Psoas muscle (tissue), 8 donors: ENCODE results near the gene CORO2B. TPM values are rescaled to one million over a fixed set of nuclear protein-coding genes. Genes with fewer than 3 reads are reported as not detected.

Source experiments
- ATAC-seq, 4 donors: fragments of 200-7000 bp; cut with Tn5 transposase; one replicate each; pipeline ENCODE4 v1.9.1; 2020; ENCODE audit warnings: moderate library complexity in 3 of 4, mild to moderate bottlenecking in 2 of 4
- DNase-seq, 2 donors: peaks; one replicate each; pipeline ENCODE4 v3.0.0-alpha.2; 2020
- H3K27ac ChIP-seq: fragments of 200-600 bp; one replicate; pipeline ENCODE4 v1.8.0; 2022
- H3K27me3 ChIP-seq, 3 donors: fragments of 200-600 bp in 1 of 3; one replicate each; pipeline versions ENCODE4 v1.6.1 to v1.8.0; 2013 to 2022; ENCODE audit warnings: low read length in 2 of 3, mild to moderate bottlenecking in 2 of 3, moderate library complexity in 1 of 3; ENCODE audit not compliant: insufficient read depth in 3 of 3
- H3K36me3 ChIP-seq, 2 donors: fragments of 200-600 bp in 1 of 2; one replicate each; pipeline versions ENCODE4 v1.6.1 to v1.8.0; 2013 to 2022; ENCODE audit warnings: low read depth in 1 of 2, mild to moderate bottlenecking in 1 of 2, moderate library complexity in 1 of 2; ENCODE audit not compliant: insufficient read depth in 1 of 2
- H3K4me1 ChIP-seq: fragments of 200-600 bp; one replicate; pipeline ENCODE4 v1.8.0; 2022
- H3K4me3 ChIP-seq: fragments of 200-600 bp; one replicate; pipeline ENCODE4 v1.8.0; 2022; ENCODE audit warnings: mild to moderate bottlenecking
- H3K9me3 ChIP-seq: fragments of 200-600 bp; one replicate; pipeline ENCODE4 v1.8.0; 2022
- CTCF ChIP-seq: fragments of 200-600 bp; IDR thresholded peaks from one replicate; pipeline ENCODE4 v1.8.0; 2022; ENCODE audit warnings: antibody characterized with exemption
- WGBS, 3 donors: extraction: QIAGEN DNeasy Blood & Tissue Kit; methylation state at CpG; one replicate each; pipeline versions ENCODE4 v1.1.6 to v1.1.7; 2013; 5-methylcytosine and 5-hydroxymethylcytosine counted together
- intact Hi-C, 2 donors: fragments of 100-400 bp; cut with DNase I; formaldehyde crosslinking; loops; one replicate each; pipeline versions ENCODE4 v1.11.0 to v1.14.2; 2022
- polyA plus RNA-seq, 3 donors: library from polyadenylated mRNA; stranded (reverse); fragments of 200-250 nt; gene quantifications; one replicate each; pipeline ENCODE4 v1.2.3, GENCODE V29; 2013
- total RNA-seq, 4 donors: library from RNA; stranded (reverse); fragmentation: NEBNext Ultra II Directional in 2 of 4; extraction: Animal tissue kit (Norgen Biotek cat#: 25700) in 2 of 4; gene quantifications; one replicate each; pipeline versions ENCODE4 v1.2.1 to v1.2.4, GENCODE V29; 2021 to 2023
- donor health status: healthy with polysubstance abuse.
- donor health status: DM: no; HTN: no; CAD: no; lungs with moderate emphysema.
- donor health status: Bipolar disorder and iron deficiency.
- donor health status: healthy.
- donor health status: DM: yes; HTN: yes; CAD: no.
- donor health status: DM: no; HTN: no; CAD: no.
- donor health status: DM: no; HTN: no; CAD: no.
- donor health status: DM: yes; HTN: yes; CAD: no.

Gene CORO2B
- total and polyA plus RNA-seq, 7 donors, result 1.1 to 3.2 (median 2.0) TPM

- Histone ChIP-seq H3K27ac (no peak overlapping the region), H3K36me3 (no peaks in the 10 kb centered on the region), H3K9me3 (no peaks in the 10 kb centered on the region), H3K4me1 (no peaks in the 10 kb centered on the region), H3K4me3 (no peak overlapping the region), H3K27me3 (peaks cover 0 to 6% (median 0%) of the 10 kb centered on the region in 3 donors)
- peak in 1 of 2 donors; percentile 10 for DNase-seq
- WGBS, 3 donors, result 70 to 76% (median 72%) methylated on average over 6 of the region's 6 CpGs
- TF ChIP-seq CTCF, result no peak
- no peak for ATAC-seq
- intact Hi-C loops, result no loop called here
Measured at GRCh38 chr15:68594533-68595259, 15.9 kb downstream of the CORO2B start.

GRCh38 chr15:68595260-68595564, 16.4 kb downstream of the CORO2B start:
- Histone ChIP-seq H3K27me3 (peaks cover 0 to 6% (median 0%) of the 10 kb centered on the region in 3 donors), H3K36me3 (no peaks in the 10 kb centered on the region), H3K4me1 (no peaks in the 10 kb centered on the region), H3K9me3 (no peaks in the 10 kb centered on the region), H3K4me3 (no peak overlapping the region), H3K27ac (no peak overlapping the region)
- intact Hi-C loops, result no loop called here
- no peak for TF ChIP-seq CTCF
- DNase-seq (peak in 1 of 2 donors; percentile 12), ATAC-seq (no peak)
- 72 to 81% (median 78%) methylated on average over 3 of the region's 3 CpGs for WGBS, 3 donors

GRCh38 chr15:68595761-68596160, 17.0 kb downstream of the CORO2B start:
- Histone ChIP-seq H3K27me3 (peaks cover 0 to 6% (median 0%) of the 10 kb centered on the region in 3 donors), H3K9me3 (no peaks in the 10 kb centered on the region), H3K36me3 (no peaks in the 10 kb centered on the region), H3K4me1 (no peaks in the 10 kb centered on the region), H3K27ac (no peak overlapping the region), H3K4me3 (no peak overlapping the region)
- intact Hi-C loops, result no loop called here
- TF ChIP-seq CTCF, result no peak
- 92 to 95% (median 94%) methylated on average over 17 of the region's 17 CpGs for WGBS, 3 donors
- ATAC-seq, result no peak
- peak in 1 of 2 donors; percentile 12 for DNase-seq

- DNase-seq (peak in 1 of 2 donors; percentile 47), ATAC-seq (no peak)
- H3K4me3 ChIP-seq, result no peak overlapping the region
- no peak overlapping the region for H3K27ac ChIP-seq
- WGBS, 3 donors, result 91 to 95% (median 93%) methylated on average over 9 of the region's 9 CpGs
- no peaks in the 10 kb centered on the region for H3K9me3 ChIP-seq
- no peak for TF ChIP-seq CTCF
- no peaks in the 10 kb centered on the region for H3K36me3 ChIP-seq
- peaks cover 0 to 6% (median 0%) of the 10 kb centered on the region in 3 donors for H3K27me3 ChIP-seq
- H3K4me1 ChIP-seq, result no peaks in the 10 kb centered on the region
- intact Hi-C loops, result no loop called here
Measured at GRCh38 chr15:68596691-68597090, 17.9 kb downstream of the CORO2B start.

GRCh38 chr15:68597581-68597980, 18.8 kb downstream of the CORO2B start:
- no peaks in the 10 kb centered on the region for H3K4me1 ChIP-seq
- H3K4me3 ChIP-seq, result no peak overlapping the region
- peak in 1 of 2 donors; percentile 13 for DNase-seq
- intact Hi-C loops, result no loop called here
- no peak for TF ChIP-seq CTCF
- H3K9me3 ChIP-seq, result no peaks in the 10 kb centered on the region
- no peaks in the 10 kb centered on the region for H3K27me3 ChIP-seq
- H3K27ac ChIP-seq, result no peak overlapping the region
- no peaks in the 10 kb centered on the region for H3K36me3 ChIP-seq
- WGBS, 3 donors, result 86 to 92% (median 88%) methylated on average over 5 of the region's 5 CpGs
- ATAC-seq, result no peak
